ENCODE data around the gene GALNS. TPM values are rescaled to one million over a fixed set of nuclear protein-coding genes. Genes with fewer than 3 reads are reported as not detected.
A peak's percentile ranks its signal among the peaks of the same experiment; 100 is the strongest.

The GALNS gene
- total and polyA plus RNA-seq, 3 donors from 2014 or later, result 55.9 to 94.4 (median 65.3) TPM

GRCh38 chr16:88851616-88852015, 5.1 kb downstream of the GALNS start:
- no peak for TF ChIP-seq CTCF (IDR thresholded peaks at IDR 0.05)
- TF ChIP-seq POLR2A (IDR thresholded peaks at IDR 0.05), result no peak
- Histone ChIP-seq H3K27me3 (no peaks in the 10 kb centered on the region), H3K27ac (no peak overlapping the region), H3K9me3 (no peaks in the 10 kb centered on the region), H3K4me3 (no peak overlapping the region), H3K36me3 (ENCODE audit: low read depth, missing control alignments) (no peaks in the 10 kb centered on the region), H3K4me1 (peaks cover 30% of the 10 kb centered on the region)
- intact Hi-C loops (cut with DNase I; ENCODE audit: low total_unique reads), result no loop called here
- 88 to 95% methylated on average over 19 of the region's 19 CpGs for WGBS, 2 donors
- no peak for DNase-seq

- WGBS, 2 donors, result 74 to 80% methylated on average over 15 to 33 of the region's 33 CpGs
- intact Hi-C loops (cut with DNase I; ENCODE audit: low total_unique reads), result no loop called here
Observed at GRCh38 chr16:88850531-88851199, 6.1 kb downstream of the GALNS start.

GRCh38 chr16:88848557-88848956, 8.2 kb downstream of the GALNS start:
- no peak overlapping the region for H3K4me3 ChIP-seq
- intact Hi-C loops (cut with DNase I; ENCODE audit: low total_unique reads), result no loop called here
- DNase-seq, result no peak
- H3K36me3 ChIP-seq (ENCODE audit: low read depth, missing control alignments), result no peaks in the 10 kb centered on the region
- no peak overlapping the region for H3K27ac ChIP-seq
- TF ChIP-seq CTCF (IDR thresholded peaks at IDR 0.05) (no peak), POLR2A (IDR thresholded peaks at IDR 0.05) (no peak)
- 92 to 94% methylated on average over 9 to 21 of the region's 21 CpGs for WGBS, 2 donors
- peaks cover 3% of the 10 kb centered on the region for H3K4me1 ChIP-seq
- H3K27me3 ChIP-seq, result no peaks in the 10 kb centered on the region
- H3K9me3 ChIP-seq, result no peaks in the 10 kb centered on the region

More at GRCh38 chr16:88850531-88851199, 6.1 kb downstream of the GALNS start:
- H3K36me3 ChIP-seq (ENCODE audit: low read depth, missing control alignments), result no peaks in the 10 kb centered on the region
- peak; percentile 60 for DNase-seq
- no peak overlapping the region for H3K4me3 ChIP-seq
- H3K4me1 ChIP-seq, result peaks cover 24% of the 10 kb centered on the region
- H3K9me3 ChIP-seq, result no peaks in the 10 kb centered on the region
- TF ChIP-seq POLR2A (IDR thresholded peaks at IDR 0.05) (no peak), CTCF (IDR thresholded peaks at IDR 0.05) (no peak)
- H3K27me3 ChIP-seq, result no peaks in the 10 kb centered on the region
- H3K27ac ChIP-seq, result no peak overlapping the region

- no peak overlapping the region for H3K4me3 ChIP-seq
- no peak for DNase-seq
- intact Hi-C loops (cut with DNase I; ENCODE audit: low total_unique reads), result no loop called here
- H3K36me3 ChIP-seq (ENCODE audit: low read depth, missing control alignments), result no peaks in the 10 kb centered on the region
- no peaks in the 10 kb centered on the region for H3K27me3 ChIP-seq
- WGBS, 2 donors, result 92 to 93% methylated on average over 18 of the region's 18 CpGs
- no peak overlapping the region for H3K27ac ChIP-seq
- TF ChIP-seq POLR2A (IDR thresholded peaks at IDR 0.05) (no peak), CTCF (IDR thresholded peaks at IDR 0.05) (no peak)
- no peaks in the 10 kb centered on the region for H3K9me3 ChIP-seq
- H3K4me1 ChIP-seq, result no peaks in the 10 kb centered on the region
Observed at GRCh38 chr16:88847654-88848053, 9.1 kb downstream of the GALNS start.

- TF ChIP-seq POLR2A (IDR thresholded peaks at IDR 0.05) (no peak), CTCF (IDR thresholded peaks at IDR 0.05) (no peak)
- H3K27ac ChIP-seq, result no peak overlapping the region
- no peak for DNase-seq
- intact Hi-C loops (cut with DNase I; ENCODE audit: low total_unique reads), result no loop called here
- 92 to 94% methylated on average over 9 of the region's 9 CpGs for whole genome bisulfite sequencing, 2 donors
- no peaks in the 10 kb centered on the region for H3K27me3 ChIP-seq
- no peak overlapping the region for H3K4me3 ChIP-seq
- no peaks in the 10 kb centered on the region for H3K4me1 ChIP-seq
- no peaks in the 10 kb centered on the region for H3K36me3 ChIP-seq (ENCODE audit: low read depth, missing control alignments)
- no peaks in the 10 kb centered on the region for H3K9me3 ChIP-seq
Observed at GRCh38 chr16:88846088-88846487, 10.7 kb downstream of the GALNS start.
